C4-2B (cell line): ENCODE results near the gene TFAP2E.

ENCODE experiments used
- H3K27ac ChIP-seq: fragments of 450-650 bp; 2 replicates; pipeline ENCODE4 v1.5.1; 2017
- CTCF ChIP-seq: fragments of 450-650 bp; conservative IDR thresholded peaks from 2 replicates; pipeline ENCODE4 v1.5.1; 2017; ENCODE audit warnings: mild to moderate bottlenecking
- ZFX ChIP-seq: fragments of 450-650 bp; IDR thresholded peaks from 2 replicates; pipeline ENCODE4 v1.6.1; 2017

TFAP2E gene

GRCh38 chr1:35623832-35624231 lies 50.7 kb downstream of the TFAP2E start:
- no peak overlapping the region for H3K27ac ChIP-seq

GRCh38 chr1:35629051-35629450 lies 55.9 kb downstream of the TFAP2E start:
- no peak overlapping the region for H3K27ac ChIP-seq
- no peak for TF ChIP-seq CTCF
- no peak for TF ChIP-seq ZFX

More at GRCh38 chr1:35623832-35624231, 50.7 kb downstream of the TFAP2E start:
- TF ChIP-seq CTCF (no peak), ZFX (no peak)

GRCh38 chr1:35631396-35631795 lies 58.3 kb downstream of the TFAP2E start:
- no peak for TF ChIP-seq CTCF
- TF ChIP-seq ZFX = no peak
- no peak overlapping the region for H3K27ac ChIP-seq

- H3K27ac ChIP-seq = no peak overlapping the region
- TF ChIP-seq ZFX (no peak), CTCF (no peak)
These were observed 60.4 kb downstream of the TFAP2E start for GRCh38 chr1:35633547-35633946.

GRCh38 chr1:35637401-35637809 lies 64.3 kb downstream of the TFAP2E start:
- H3K27ac ChIP-seq = no peak overlapping the region

GRCh38 chr1:35640380-35641232 lies 67.5 kb downstream of the TFAP2E start:
- peak overlapping the region; percentile 85 for H3K27ac ChIP-seq
- TF ChIP-seq CTCF (no peak), ZFX (no peak)

More at GRCh38 chr1:35637401-35637809, 64.3 kb downstream of the TFAP2E start:
- TF ChIP-seq CTCF (no peak), ZFX (no peak)

DNA sequence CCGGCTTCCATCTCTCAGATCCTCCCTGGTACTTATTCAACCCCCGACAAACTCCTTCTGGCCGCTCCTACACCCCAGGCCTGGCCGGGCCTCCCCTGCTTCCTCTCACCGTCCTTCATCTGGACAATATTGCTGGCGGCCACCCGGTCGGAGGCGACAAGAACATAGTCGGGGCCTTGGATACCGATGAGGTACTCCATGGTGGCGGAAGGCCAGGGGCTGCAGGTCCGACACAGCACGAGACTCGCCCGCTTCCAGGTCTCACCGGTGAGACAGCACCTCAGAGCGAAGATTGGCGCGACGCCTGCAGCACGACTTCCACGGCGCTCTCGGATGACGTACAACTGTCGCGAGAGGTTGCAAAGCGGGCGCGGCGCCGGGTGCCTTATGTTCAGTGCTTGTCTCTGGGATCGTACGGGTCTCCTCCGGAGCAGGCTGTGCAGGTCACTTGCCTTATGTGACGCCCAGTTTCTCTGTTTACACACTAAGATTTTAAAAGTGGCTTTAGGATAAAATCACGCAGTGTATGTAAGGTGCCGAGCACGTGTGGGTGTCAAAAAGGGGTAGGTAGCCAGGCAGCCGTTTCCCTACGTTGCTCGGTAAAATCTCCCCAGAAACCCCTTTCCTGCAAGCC lies 68.2 kb downstream of the TFAP2E start, which contains the start of gene PSMB2:
PSMB2 (minus strand) TSS at position 294 of the 634 bp plus-strand sequence; CDS start at position 200, 94 bp downstream.
- H3K27ac ChIP-seq = peak within 1 kb of the TSS; percentile 85
- TF ChIP-seq ZFX (peak; percentile 93), CTCF (no peak)
